HepG2 (cell line): ENCODE results near the gene MDFI.

Experiments used
- ATF2 ChIP-seq: sonication (generic); formaldehyde crosslinking; IDR thresholded peaks from 2 replicates; pipeline ENCODE4 v1.4.0; 2020; ENCODE audit warnings: missing genetic modification reagents
- ETV5 ChIP-seq: IDR thresholded peaks from 2 replicates; pipeline ENCODE4 v1.6.1; 2018; ENCODE audit warnings: missing biosample characterization, missing genetic modification reagents, inconsistent platforms, borderline replicate concordance
- HDAC2 ChIP-seq: sonication (generic); formaldehyde crosslinking; IDR thresholded peaks from 2 replicates; pipeline ENCODE4 v1.4.0; 2020; ENCODE audit warnings: missing genetic modification reagents
- SNRNP70 ChIP-seq: fragments of 200-400 bp; formaldehyde crosslinking; IDR thresholded peaks from 2 replicates; pipeline ENCODE4 v1.6.1; 2017; ENCODE audit warnings: mild to moderate bottlenecking, low read depth, low read length, moderate library complexity
- TCF12 ChIP-seq, 2 experiments: fragments of 450-650 bp in 1 of 2; sonication (generic) in 1 of 2; formaldehyde crosslinking in 1 of 2; IDR thresholded peaks; 2 replicates each; pipeline versions ENCODE4 v1.6.1 to v1.8.0; 2017 to 2022; ENCODE audit warnings: antibody characterized with exemption in 1 of 2, mild to moderate bottlenecking in 1 of 2, missing genetic modification reagents in 1 of 2, moderate library complexity in 1 of 2
- TF ChIP-seq, protein P1 (sequence below): sonication (generic); formaldehyde crosslinking; IDR thresholded peaks from 2 replicates; pipeline ENCODE4 v1.4.0; 2020; ENCODE audit warnings: mild to moderate bottlenecking, missing genetic modification reagents
- TF ChIP-seq, protein P2 (sequence below): sonication (generic); formaldehyde crosslinking; IDR thresholded peaks from 2 replicates; pipeline ENCODE4 v1.5.0; 2020; ENCODE audit warnings: mild to moderate bottlenecking, missing genetic modification reagents, moderate library complexity

GRCh38 chr6:41651246-41651961, 13.1 kb downstream of the MDFI start:
- no peak for TF ChIP-seq SNRNP70
- TF ChIP-seq, protein P1, sequence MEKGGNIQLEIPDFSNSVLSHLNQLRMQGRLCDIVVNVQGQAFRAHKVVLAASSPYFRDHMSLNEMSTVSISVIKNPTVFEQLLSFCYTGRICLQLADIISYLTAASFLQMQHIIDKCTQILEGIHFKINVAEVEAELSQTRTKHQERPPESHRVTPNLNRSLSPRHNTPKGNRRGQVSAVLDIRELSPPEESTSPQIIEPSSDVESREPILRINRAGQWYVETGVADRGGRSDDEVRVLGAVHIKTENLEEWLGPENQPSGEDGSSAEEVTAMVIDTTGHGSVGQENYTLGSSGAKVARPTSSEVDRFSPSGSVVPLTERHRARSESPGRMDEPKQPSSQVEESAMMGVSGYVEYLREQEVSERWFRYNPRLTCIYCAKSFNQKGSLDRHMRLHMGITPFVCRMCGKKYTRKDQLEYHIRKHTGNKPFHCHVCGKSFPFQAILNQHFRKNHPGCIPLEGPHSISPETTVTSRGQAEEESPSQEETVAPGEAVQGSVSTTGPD (CRISPR knock-in tag), result no peak
- no peak for TF ChIP-seq TCF12 (IDR thresholded peaks at IDR 0.05)
- TF ChIP-seq TCF12 (CRISPR knock-in tag; IDR thresholded peaks at IDR 0.05), result no peak
- no peak for TF ChIP-seq ETV5 (CRISPR knock-in tag)
- no peak for TF ChIP-seq HDAC2 (CRISPR knock-in tag)
- TF ChIP-seq, protein P2, sequence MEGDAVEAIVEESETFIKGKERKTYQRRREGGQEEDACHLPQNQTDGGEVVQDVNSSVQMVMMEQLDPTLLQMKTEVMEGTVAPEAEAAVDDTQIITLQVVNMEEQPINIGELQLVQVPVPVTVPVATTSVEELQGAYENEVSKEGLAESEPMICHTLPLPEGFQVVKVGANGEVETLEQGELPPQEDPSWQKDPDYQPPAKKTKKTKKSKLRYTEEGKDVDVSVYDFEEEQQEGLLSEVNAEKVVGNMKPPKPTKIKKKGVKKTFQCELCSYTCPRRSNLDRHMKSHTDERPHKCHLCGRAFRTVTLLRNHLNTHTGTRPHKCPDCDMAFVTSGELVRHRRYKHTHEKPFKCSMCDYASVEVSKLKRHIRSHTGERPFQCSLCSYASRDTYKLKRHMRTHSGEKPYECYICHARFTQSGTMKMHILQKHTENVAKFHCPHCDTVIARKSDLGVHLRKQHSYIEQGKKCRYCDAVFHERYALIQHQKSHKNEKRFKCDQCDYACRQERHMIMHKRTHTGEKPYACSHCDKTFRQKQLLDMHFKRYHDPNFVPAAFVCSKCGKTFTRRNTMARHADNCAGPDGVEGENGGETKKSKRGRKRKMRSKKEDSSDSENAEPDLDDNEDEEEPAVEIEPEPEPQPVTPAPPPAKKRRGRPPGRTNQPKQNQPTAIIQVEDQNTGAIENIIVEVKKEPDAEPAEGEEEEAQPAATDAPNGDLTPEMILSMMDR (CRISPR knock-in tag), result no peak
- no peak for TF ChIP-seq ATF2 (CRISPR knock-in tag)
